Activated naive CD8-positive, alpha-beta T cell treated with anti-CD3 and anti-CD28 coated beads, Interleukin-2, amount 50 U/mL, for 16 hours (primary cell): ENCODE data around the gene DHRSX.
"Not testable (repeated sequence)": the region's sequence is repeated elsewhere in the genome, so short reads cannot be mapped to it uniquely, and the experiment has no call there.

Experiments used
- DNase-seq: peaks from one replicate; pipeline ENCODE4 v3.0.0-alpha.2; 2020; ENCODE audit warnings: low read depth, low spot score

Gene DHRSX

GRCh38 chrX:2457289-2458133 lies 43.3 kb downstream of the DHRSX start:
- no peak for DNase-seq

GRCh38 chrX:2456091-2456490 lies 44.7 kb downstream of the DHRSX start:
- DNase-seq: not testable (repeated sequence)

- DNase-seq: not testable (repeated sequence)
Measured at GRCh38 chrX:2454620-2455019, 46.2 kb downstream of the DHRSX start.

GRCh38 chrX:2452799-2453198 lies 48.0 kb downstream of the DHRSX start:
- DNase-seq: no peak

- no peak for DNase-seq
Measured at GRCh38 chrX:2452317-2452784, 48.4 kb downstream of the DHRSX start.

- no peak for DNase-seq
Measured at GRCh38 chrX:2451501-2452316, 49.1 kb downstream of the DHRSX start.

- DNase-seq: no peak
Measured at GRCh38 chrX:2450681-2451080, 50.1 kb downstream of the DHRSX start.

GRCh38 chrX:2449135-2449886 lies 51.5 kb downstream of the DHRSX start:
- DNase-seq: no peak

GRCh38 chrX:2447484-2447883 lies 53.3 kb downstream of the DHRSX start:
- DNase-seq: no peak

GRCh38 chrX:2446815-2447214 lies 54.0 kb downstream of the DHRSX start:
- DNase-seq: no peak

GRCh38 chrX:2445662-2446623 lies 54.8 kb downstream of the DHRSX start:
- DNase-seq: no peak

GRCh38 chrX:2442694-2443093 lies 58.1 kb downstream of the DHRSX start:
- no peak for DNase-seq

GRCh38 chrX:2441466-2441865 lies 59.3 kb downstream of the DHRSX start:
- DNase-seq: no peak

GRCh38 chrX:2439613-2440012 lies 61.2 kb downstream of the DHRSX start:
- DNase-seq: no peak

- no peak for DNase-seq
Measured at GRCh38 chrX:2435465-2435864, 65.3 kb downstream of the DHRSX start.

- no peak for DNase-seq
Measured at GRCh38 chrX:2434270-2435163, 66.3 kb downstream of the DHRSX start.

- no peak for DNase-seq
Measured at GRCh38 chrX:2432298-2432863, 68.4 kb downstream of the DHRSX start.

GRCh38 chrX:2430265-2430825 lies 70.4 kb downstream of the DHRSX start:
- DNase-seq: no peak

- no peak for DNase-seq
Measured at GRCh38 chrX:2427737-2428136, 73.0 kb downstream of the DHRSX start.
